Naive thymus-derived CD4-positive, alpha-beta T cell (primary cell): ENCODE data around the gene APC. TPM values are rescaled to one million over a fixed set of nuclear protein-coding genes. Genes with fewer than 3 reads are reported as not detected.
"Not testable (repeated sequence)": the region's sequence is repeated elsewhere in the genome, so short reads cannot be mapped to it uniquely, and the experiment has no call there.

Experiments used
- ATAC-seq: fragments of 150-1000 bp; cut with Tn5 transposase; 2 replicates; pipeline ENCODE4 v1.10.0; 2021; ENCODE audit warnings: mild to moderate bottlenecking, moderate library complexity
- CTCF ChIA-PET: fragments of 350-600 bp; sonication (Branson Sonifier 250); formaldehyde crosslinking; loops from one replicate; lab custom pipeline; 2021; ENCODE audit warnings: antibody characterized with exemption; lab: Charles Lee
- POLR2A ChIA-PET: fragments of 350-600 bp; sonication (Branson Sonifier 250); formaldehyde crosslinking; loops from one replicate; lab custom pipeline; 2021; ENCODE audit warnings: antibody characterized with exemption, inconsistent platforms; lab: Charles Lee
- DNase-seq, 9 donors: peaks; one replicate each; pipeline versions ENCODE4 v3.0.0 to v3.0.0-alpha.2; 2020 to 2022; ENCODE audit warnings: mixed read lengths in 1 of 9
- H3K27ac ChIP-seq: one replicate; pipeline ENCODE4 v1.7.0; 2013; ENCODE audit warnings: mild to moderate bottlenecking, low read depth, low read length, moderate library complexity
- H3K27me3 ChIP-seq, 2 donors: one replicate each; pipeline ENCODE4 v1.7.0; 2013; ENCODE audit warnings: low read length in 2 of 2, mild to moderate bottlenecking in 2 of 2, moderate library complexity in 2 of 2; ENCODE audit not compliant: control insufficient read depth in 2 of 2, insufficient read depth in 2 of 2
- H3K36me3 ChIP-seq, 3 experiments: 1 replicate in 2 of 3; 2 replicates in 1 of 3; pipeline ENCODE4 v1.7.0; 2013; ENCODE audit warnings: low read length in 3 of 3, mild to moderate bottlenecking in 3 of 3, moderate library complexity in 1 of 3; ENCODE audit not compliant: insufficient read depth in 3 of 3, control insufficient read depth in 2 of 3
- H3K4me1 ChIP-seq, 2 donors: one replicate each; pipeline ENCODE4 v1.7.0; 2013; ENCODE audit warnings: low read length in 2 of 2, mild to moderate bottlenecking in 2 of 2, moderate library complexity in 1 of 2; ENCODE audit not compliant: control insufficient read depth in 2 of 2, insufficient read depth in 2 of 2
- H3K4me3 ChIP-seq: 2 replicates; pipeline ENCODE4 v1.7.0; 2013; ENCODE audit warnings: mild to moderate bottlenecking, low read length
- H3K9me3 ChIP-seq, 3 experiments: 1 replicate in 2 of 3; 2 replicates in 1 of 3; pipeline ENCODE4 v1.7.0; 2013; ENCODE audit warnings: low read length in 3 of 3; ENCODE audit not compliant: control insufficient read depth in 2 of 3
- H3K27ac Mint-ChIP-seq, 9 donors: one replicate each; pipeline ENCODE4 v1.8.0; 2020 to 2022; ENCODE audit warnings: mixed read lengths in 9 of 9, mild to moderate bottlenecking in 8 of 9, moderate library complexity in 5 of 9, inconsistent platforms in 2 of 9
- H3K27me3 Mint-ChIP-seq, 5 donors: one replicate each; pipeline ENCODE4 v1.8.0; 2021 to 2022; ENCODE audit warnings: mixed read lengths in 5 of 5, mild to moderate bottlenecking in 1 of 5
- H3K36me3 Mint-ChIP-seq, 5 donors: one replicate each; pipeline ENCODE4 v1.8.0; 2020 to 2022; ENCODE audit warnings: mixed read lengths in 5 of 5, mild to moderate bottlenecking in 3 of 5, inconsistent platforms in 1 of 5
- H3K4me1 Mint-ChIP-seq, 7 donors: one replicate each; pipeline ENCODE4 v1.8.0; 2020 to 2022; ENCODE audit warnings: mixed read lengths in 7 of 7, mild to moderate bottlenecking in 3 of 7, inconsistent platforms in 1 of 7
- H3K4me3 Mint-ChIP-seq, 10 donors: one replicate each; pipeline ENCODE4 v1.8.0; 2020 to 2022; ENCODE audit warnings: mild to moderate bottlenecking in 10 of 10, mixed read lengths in 10 of 10, moderate library complexity in 6 of 10, inconsistent platforms in 2 of 10
- H3K9me3 Mint-ChIP-seq, 11 donors: one replicate each; pipeline ENCODE4 v1.8.0; 2020 to 2022; ENCODE audit warnings: mixed read lengths in 11 of 11, mild to moderate bottlenecking in 4 of 11, inconsistent platforms in 1 of 11, moderate library complexity in 1 of 11
- intact Hi-C, 2 donors: fragments of 100-400 bp; cut with micrococcal nuclease; formaldehyde crosslinking; loops; one replicate each; pipeline ENCODE4 v1.15.1; 2023
- polyA plus RNA-seq, 2 donors: library from polyadenylated mRNA; unstranded; fragments of 300-500 nt; fragmentation: Illumina TruSeq; gene quantifications; one replicate each; pipeline ENCODE4 v1.2.3, GENCODE V29; 2021
- total RNA-seq, 6 experiments: library from RNA in 5 of 6; stranded (reverse) in 5 of 6; gene quantifications; 1 replicate in 5 of 6; 2 replicates in 1 of 6; pipeline ENCODE4 v1.2.3 and lab custom pipeline; 2021 to 2026

APC gene
- total and polyA plus RNA-seq, 7 experiments from 2014 or later: 18.8 to 53.2 (median 34.5) TPM

DNA sequence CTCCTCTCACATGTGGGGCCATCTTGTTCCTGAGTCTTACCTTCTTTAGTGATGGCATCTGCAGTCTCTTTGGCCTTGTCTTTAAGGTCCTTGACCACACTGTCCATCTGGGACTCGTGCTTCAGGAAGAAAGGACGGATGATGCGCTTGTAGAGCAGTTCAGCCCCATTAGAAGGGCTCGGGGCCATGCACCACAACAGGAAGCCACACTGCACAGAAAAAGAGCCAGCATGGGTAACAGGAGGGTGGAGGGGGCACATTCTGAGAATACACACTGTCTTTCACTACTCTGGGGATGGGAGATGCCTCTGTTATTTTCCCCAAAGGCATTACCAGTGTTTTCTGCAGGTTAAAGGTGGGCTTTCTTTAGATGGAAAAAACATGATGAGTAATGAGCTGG, 149.3 kb downstream of the APC start:
- peak; percentile 65 for ATAC-seq
- Histone ChIP-seq H3K36me3 (peaks cover 0 to 48% (median 20%) of the 10 kb centered on the region in 3 experiments), H3K27ac (peak overlapping the region; percentile 26), H3K4me1 (peaks cover 11 to 25% of the 10 kb centered on the region in 2 donors), H3K27me3 (no peaks in the 10 kb centered on the region), H3K4me3 (no peak overlapping the region), H3K9me3 (no peaks in the 10 kb centered on the region)
- peak overlapping the region in 8 of 9 donors; percentile 15 to 85 (median 66) for H3K27ac Mint-ChIP-seq
- intact Hi-C loops: no loop called here
- H3K4me3 Mint-ChIP-seq: peak overlapping the region in 6 of 10 donors; percentile 10 to 77 (median 37)
- H3K27me3 Mint-ChIP-seq: no peaks in the 10 kb centered on the region
- POLR2A ChIA-PET: interaction anchor here (1.0 to 2.5 kb wide), 2 partner anchors 20 to 89 kb away, joined by 3 to 9 read pairs; partner anchors contain the start of gene DCP2
- H3K9me3 Mint-ChIP-seq: peaks cover 0 to 4% (median 0%) of the 10 kb centered on the region in 11 donors
- peaks cover 11 to 37% (median 27%) of the 10 kb centered on the region in 7 donors for H3K4me1 Mint-ChIP-seq
- DNase-seq: no peak
- H3K36me3 Mint-ChIP-seq: peaks cover 10 to 45% (median 21%) of the 10 kb centered on the region in 5 donors
- CTCF ChIA-PET: no interaction called here

GRCh38 chr5:112892066-112892465, 154.4 kb downstream of the APC start:
- H3K27ac ChIP-seq, ATAC-seq, H3K4me3 ChIP-seq, DNase-seq, H3K4me3 Mint-ChIP-seq, intact Hi-C loops, H3K27me3 Mint-ChIP-seq, H3K9me3 ChIP-seq, H3K27me3 ChIP-seq, H3K9me3 Mint-ChIP-seq: not testable (repeated sequence)
- H3K4me1 Mint-ChIP-seq: peaks cover 11 to 33% (median 28%) of the 10 kb centered on the region in 7 donors
- CTCF ChIA-PET: interaction anchor here (0.6 kb wide), 2 partner anchors 16 to 36 kb away, joined by 3 read pairs; no protein-coding TSS in a partner anchor
- H3K27ac Mint-ChIP-seq: peak overlapping the region in 1 of 9 donors; percentile 65
- peaks cover 13 to 42% (median 25%) of the 10 kb centered on the region in 5 donors for H3K36me3 Mint-ChIP-seq
- H3K36me3 ChIP-seq: peaks cover 4 to 14% (median 5%) of the 10 kb centered on the region in 3 experiments
- POLR2A ChIA-PET: interaction anchor here (1.3 kb wide), 1 partner anchor 69 kb away, joined by 3 read pairs; no protein-coding TSS in a partner anchor
- H3K4me1 ChIP-seq: peaks cover 9 to 19% of the 10 kb centered on the region in 2 donors

DNA sequence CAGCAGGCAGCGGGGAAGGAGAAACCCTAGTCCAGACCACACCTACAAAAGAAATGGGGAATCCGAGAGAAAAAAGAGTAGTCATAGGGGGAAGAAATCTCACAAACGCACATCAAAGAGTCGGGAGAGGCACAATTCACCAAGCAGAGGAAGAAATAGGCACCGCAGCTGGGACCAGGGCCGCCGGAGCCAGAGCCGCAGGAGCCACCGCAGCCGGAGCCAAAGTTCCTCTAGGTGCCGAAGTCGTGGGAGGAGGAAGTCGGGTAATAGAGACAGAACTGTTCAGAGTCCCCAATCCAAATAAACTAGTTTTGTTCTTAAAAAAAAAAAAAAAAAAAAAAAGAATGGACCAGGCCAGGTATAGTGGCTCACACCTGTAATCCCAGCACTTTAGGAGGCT, 155.1 kb downstream of the APC start:
- ChIA-PET POLR2A (no interaction called here), CTCF (no interaction called here)
- Histone ChIP-seq H3K36me3 (peaks cover 4 to 16% (median 5%) of the 10 kb centered on the region in 3 experiments), H3K27ac (no peak overlapping the region), H3K4me3 (no peak overlapping the region), H3K4me1 (peaks cover 2 to 12% of the 10 kb centered on the region in 2 donors), H3K27me3 (no peaks in the 10 kb centered on the region), H3K9me3 (no peaks in the 10 kb centered on the region)
- peaks cover 13 to 39% (median 25%) of the 10 kb centered on the region in 5 donors for H3K36me3 Mint-ChIP-seq
- no peaks in the 10 kb centered on the region for H3K27me3 Mint-ChIP-seq
- no peak for ATAC-seq
- intact Hi-C loops: no loop called here
- no peak overlapping the region for H3K4me3 Mint-ChIP-seq
- peaks cover 9 to 28% (median 20%) of the 10 kb centered on the region in 7 donors for H3K4me1 Mint-ChIP-seq
- H3K27ac Mint-ChIP-seq: no peak overlapping the region
- no peak for DNase-seq
- H3K9me3 Mint-ChIP-seq: peaks cover 0 to 4% (median 0%) of the 10 kb centered on the region in 11 donors

DNA sequence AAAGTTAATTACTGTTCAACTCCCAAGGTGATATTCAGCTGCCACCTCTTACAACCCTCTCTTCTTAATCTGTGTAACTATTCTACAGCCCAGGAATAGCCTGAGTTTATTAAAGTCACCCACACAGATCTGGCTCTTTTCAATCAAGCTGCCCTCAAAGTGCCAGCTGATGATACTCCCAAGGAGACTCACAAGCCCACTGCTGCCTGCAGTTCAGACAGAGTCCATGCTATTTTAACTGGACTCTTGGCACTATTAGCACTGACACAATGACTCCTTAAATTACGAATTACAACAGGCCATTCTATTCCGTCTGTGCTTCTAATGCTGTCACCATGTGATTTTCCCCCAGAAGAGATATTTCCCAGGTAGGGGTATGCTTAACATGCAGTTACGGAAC, 158.0 kb downstream of the APC start:
- no peak overlapping the region for H3K4me3 Mint-ChIP-seq
- no peak for DNase-seq
- ChIA-PET CTCF (interaction anchor here (0.6 to 0.7 kb wide), 2 partner anchors 24 to 47 kb away, joined by 4 to 5 read pairs; no protein-coding TSS in a partner anchor), POLR2A (no interaction called here)
- H3K4me3 ChIP-seq: no peak overlapping the region
- H3K36me3 ChIP-seq: peaks cover 4 to 30% (median 5%) of the 10 kb centered on the region in 3 experiments
- no peak for ATAC-seq
- H3K9me3 ChIP-seq: no peaks in the 10 kb centered on the region
- no peaks in the 10 kb centered on the region for H3K27me3 Mint-ChIP-seq
- peaks cover 7 to 18% (median 15%) of the 10 kb centered on the region in 7 donors for H3K4me1 Mint-ChIP-seq
- H3K4me1 ChIP-seq: no peaks in the 10 kb centered on the region
- H3K9me3 Mint-ChIP-seq: no peaks in the 10 kb centered on the region
- intact Hi-C loops: no loop called here
- no peak overlapping the region for H3K27ac ChIP-seq
- H3K27ac Mint-ChIP-seq: peak overlapping the region in 1 of 9 donors; percentile 28
- H3K27me3 ChIP-seq: no peaks in the 10 kb centered on the region
- peaks cover 13 to 36% (median 28%) of the 10 kb centered on the region in 5 donors for H3K36me3 Mint-ChIP-seq

Other genes with a start within 250 kb of the APC start
- 10 to 100 TPM; 34.2 to 70.9 (median 41.5) TPM for gene SRP19, start 123.4 kb downstream of the APC start, total RNA-seq
- 100 to 1,000 TPM; 113 to 115 TPM for gene SRP19, start 123.4 kb downstream of the APC start, polyA plus RNA-seq
- gene REEP5, start 184.3 kb downstream of the APC start, total RNA-seq: 10 to 100 TPM; 16.4 to 83.9 (median 30.0) TPM
- 10 to 100 TPM; 28.4 to 33.4 TPM for gene REEP5, start 184.3 kb downstream of the APC start, polyA plus RNA-seq
- gene DCP2, start 238.9 kb downstream of the APC start, total RNA-seq: 100 to 1,000 TPM in 1 of 5 experiments, 10 to 100 TPM in 4; 60.2 to 101 (median 85.1) TPM
- gene DCP2, start 238.9 kb downstream of the APC start, polyA plus RNA-seq: 10 to 100 TPM; 50.7 to 55.8 TPM